ENCODE measurements around the gene IFI35. TPM values are rescaled to one million over a fixed set of nuclear protein-coding genes. Genes with fewer than 3 reads are reported as not detected.

IFI35 gene
- total and polyA plus RNA-seq, 9 of the 15 experiments (the other 6 are each of a cell fraction or from before 2014, with no cell fraction given) = 4.4 to 13.1 (median 10.2) TPM

DNA sequence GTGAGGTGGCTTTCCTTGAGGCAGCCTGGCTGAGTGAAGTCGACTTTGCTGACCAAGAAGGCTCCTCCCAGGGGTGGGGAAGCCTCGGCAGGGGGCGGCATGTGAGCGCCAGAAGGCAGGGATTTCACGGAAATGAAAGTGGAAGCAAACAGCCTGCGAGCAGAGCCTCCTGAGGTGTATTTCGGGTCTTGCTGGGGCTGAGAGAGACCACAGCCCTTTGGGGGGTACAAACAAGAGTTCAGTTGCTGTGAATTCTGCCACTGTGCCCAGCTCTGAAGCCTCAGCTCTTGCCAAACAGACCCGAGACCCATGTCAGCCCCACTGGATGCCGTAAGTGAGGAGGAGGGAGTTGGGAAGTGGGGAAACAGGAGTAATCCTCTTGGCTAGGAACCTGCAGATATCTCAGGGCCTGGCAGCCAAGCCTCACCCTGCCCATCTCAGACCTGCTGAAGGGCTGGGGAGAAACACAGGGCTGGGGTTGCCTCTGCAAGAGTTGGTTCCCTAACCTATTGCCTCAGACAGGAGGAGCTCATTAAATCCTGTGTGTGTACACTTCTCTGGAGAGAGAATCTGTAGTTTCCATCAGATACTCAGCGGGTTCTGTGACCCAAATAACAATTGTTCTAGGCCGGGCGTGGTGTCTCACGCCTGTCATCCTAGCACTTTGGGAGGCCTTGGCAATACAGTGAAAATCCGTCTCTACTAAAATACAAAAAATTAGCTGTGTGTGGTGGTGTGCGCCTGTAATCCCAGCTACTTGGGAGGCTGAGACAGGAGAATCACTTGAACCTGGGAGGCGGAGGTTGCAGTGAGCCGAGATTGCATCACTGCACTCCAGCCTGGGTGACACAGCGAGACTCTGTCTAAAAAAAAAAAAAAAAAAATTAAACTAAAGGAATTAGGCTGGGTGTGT, at the start of gene IFI35 (continued):
- TF ChIP-seq MAX (CRISPR knock-in tag; IDR thresholded peaks at IDR 0.05) = no peak
- no peak for TF ChIP-seq IFI16 (CRISPR knock-in tag; IDR thresholded peaks at IDR 0.05)
- TF ChIP-seq ZNF696 (CRISPR knock-in tag; conservative IDR thresholded peaks at IDR 0.05) = no peak
- TF ChIP-seq ZNF407 (IDR thresholded peaks at IDR 0.05; ENCODE audit: low read depth) = no peak
- TF ChIP-seq, protein P1, sequence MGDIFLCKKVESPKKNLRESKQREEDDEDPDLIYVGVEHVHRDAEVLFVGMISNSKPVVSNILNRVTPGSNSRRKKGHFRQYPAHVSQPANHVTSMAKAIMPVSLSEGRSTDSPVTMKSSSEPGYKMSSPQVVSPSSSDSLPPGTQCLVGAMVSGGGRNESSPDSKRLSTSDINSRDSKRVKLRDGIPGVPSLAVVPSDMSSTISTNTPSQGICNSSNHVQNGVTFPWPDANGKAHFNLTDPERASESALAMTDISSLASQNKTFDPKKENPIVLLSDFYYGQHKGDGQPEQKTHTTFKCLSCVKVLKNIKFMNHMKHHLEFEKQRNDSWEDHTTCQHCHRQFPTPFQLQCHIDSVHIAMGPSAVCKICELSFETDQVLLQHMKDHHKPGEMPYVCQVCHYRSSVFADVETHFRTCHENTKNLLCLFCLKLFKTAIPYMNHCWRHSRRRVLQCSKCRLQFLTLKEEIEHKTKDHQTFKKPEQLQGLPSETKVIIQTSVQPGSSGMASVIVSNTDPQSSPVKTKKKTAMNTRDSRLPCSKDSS (IDR thresholded peaks at IDR 0.05; ENCODE audit: low read depth, partially characterized antibody) = no peak
- no peak for TF ChIP-seq IRF9 (tag; IDR thresholded peaks at IDR 0.05)
- no peak for TF ChIP-seq ASH1L (IDR thresholded peaks at IDR 0.05; ENCODE audit: borderline replicate concordance, low read depth, partially characterized antibody)
- TF ChIP-seq MEF2D (tag; conservative IDR thresholded peaks at IDR 0.05; ENCODE audit: low read depth) = no peak
- no peak for TF ChIP-seq ZBTB49 (CRISPR knock-in tag; IDR thresholded peaks at IDR 0.05; ENCODE audit: borderline replicate concordance)
- TF ChIP-seq DIDO1 (tag; IDR thresholded peaks at IDR 0.05; ENCODE audit: low read depth) = no peak
- TF ChIP-seq HOXB6 (CRISPR knock-in tag; IDR thresholded peaks at IDR 0.05; ENCODE audit: borderline replicate concordance) = no peak
